Mucosa of descending colon (tissue), 3 donors: ENCODE results near the gene ARHGEF38. TPM values are rescaled to one million over a fixed set of nuclear protein-coding genes. Genes with fewer than 3 reads are reported as not detected.
A peak's percentile ranks its signal among the peaks of the same experiment; 100 is the strongest.

ENCODE experiments used
- ATAC-seq: fragments of 200-7000 bp; cut with Tn5 transposase; one replicate; pipeline ENCODE4 v1.9.1; 2020; ENCODE audit warnings: mild to moderate bottlenecking, moderate library complexity
- DNase-seq, 3 donors: peaks; one replicate each; pipeline ENCODE4 v3.0.0-alpha.2; 2020
- H3K36me3 ChIP-seq: fragments of 200-600 bp; one replicate; pipeline ENCODE4 v1.8.0; 2021; ENCODE audit warnings: low read depth, mild to moderate bottlenecking
- H3K4me1 ChIP-seq: fragments of 200-600 bp; one replicate; pipeline ENCODE4 v1.8.0; 2021; ENCODE audit warnings: low read depth, mild to moderate bottlenecking
- H3K4me3 ChIP-seq: fragments of 200-600 bp; one replicate; pipeline ENCODE4 v1.8.0; 2021; ENCODE audit warnings: mild to moderate bottlenecking
- H3K9me3 ChIP-seq: fragments of 200-600 bp; one replicate; pipeline ENCODE4 v1.8.0; 2021; ENCODE audit warnings: mild to moderate bottlenecking
- CTCF ChIP-seq: fragments of 200-600 bp; IDR thresholded peaks from one replicate; pipeline ENCODE4 v1.8.0; 2022; ENCODE audit warnings: antibody characterized with exemption, mild to moderate bottlenecking
- intact Hi-C, 2 donors: fragments of 100-400 bp; cut with DNase I in 1 of 2; cut with micrococcal nuclease in 1 of 2; formaldehyde crosslinking; loops; one replicate each; pipeline versions ENCODE4 v1.11.0 to v1.11.1; 2022; cut with DNase I, micrococcal nuclease
- total RNA-seq, 3 donors: library from RNA; stranded (reverse); fragmentation: NEBNext Ultra II Directional in 2 of 3; extraction: Animal tissue kit (Norgen Biotek cat#: 25700) in 2 of 3; gene quantifications; one replicate each; pipeline versions ENCODE4 v1.2.1 to v1.2.4, GENCODE V29; 2021 to 2023
- donor health status: DM: no; HTN: no; CAD: no; lungs with moderate emphysema.
- donor health status: DM: no; HTN: no; CAD: no.
- donor health status: DM: no; HTN: yes; CAD: no.

ARHGEF38 gene
- total RNA-seq, 3 donors from 2014 or later, result 6.1 to 21.1 (median 17.8) TPM

- Histone ChIP-seq H3K4me1 (no peaks in the 10 kb centered on the region), H3K36me3 (no peaks in the 10 kb centered on the region), H3K9me3 (no peaks in the 10 kb centered on the region), H3K4me3 (no peak overlapping the region)
- ATAC-seq (peak; percentile 66), DNase-seq (peak in 2 of 3 donors; percentile 23 to 26)
- intact Hi-C loops, result no loop called here
- TF ChIP-seq CTCF, result no peak
Measured at GRCh38 chr4:105624530-105624929, 72.1 kb downstream of the ARHGEF38 start.

- H3K4me1 ChIP-seq, result no peaks in the 10 kb centered on the region
- ATAC-seq (no peak), DNase-seq (no peak)
- intact Hi-C loops, result no loop called here
- no peak for TF ChIP-seq CTCF
- H3K4me3 ChIP-seq, result no peak overlapping the region
- H3K36me3 ChIP-seq, result no peaks in the 10 kb centered on the region
- no peaks in the 10 kb centered on the region for H3K9me3 ChIP-seq
Measured at GRCh38 chr4:105625214-105625613, 72.8 kb downstream of the ARHGEF38 start.

GRCh38 chr4:105626846-105627245 lies 74.4 kb downstream of the ARHGEF38 start:
- Histone ChIP-seq H3K4me3 (no peak overlapping the region), H3K4me1 (no peaks in the 10 kb centered on the region), H3K36me3 (no peaks in the 10 kb centered on the region), H3K9me3 (no peaks in the 10 kb centered on the region)
- no peak for TF ChIP-seq CTCF
- intact Hi-C loops, result no loop called here
- DNase-seq, result no peak
- peak; percentile 71 for ATAC-seq

GRCh38 chr4:105627620-105628019 lies 75.2 kb downstream of the ARHGEF38 start:
- intact Hi-C loops, result no loop called here
- DNase-seq, result no peak
- Histone ChIP-seq H3K4me1 (no peaks in the 10 kb centered on the region), H3K4me3 (no peak overlapping the region), H3K9me3 (no peaks in the 10 kb centered on the region), H3K36me3 (no peaks in the 10 kb centered on the region)
- no peak for ATAC-seq
- TF ChIP-seq CTCF, result no peak

- Histone ChIP-seq H3K9me3 (no peaks in the 10 kb centered on the region), H3K36me3 (no peaks in the 10 kb centered on the region), H3K4me1 (peaks cover 10% of the 10 kb centered on the region), H3K4me3 (no peak overlapping the region)
- no peak for DNase-seq
- intact Hi-C loops, result loop anchor here in 1 of 2 donors (5.0 kb wide), 1 partner anchor 109 kb away; no protein-coding TSS in a partner anchor
- TF ChIP-seq CTCF, result no peak
- no peak for ATAC-seq
Measured at GRCh38 chr4:105630670-105631655, 78.5 kb downstream of the ARHGEF38 start.
